GM18519 (cell line): ENCODE measurements around the gene INPP5A.

Experiments used
- ATAC-seq: cut with Tn5 transposase; IDR thresholded peaks from one replicate; pipeline ENCODE4 v1.9.1; 2021; ENCODE audit warnings: mild to moderate bottlenecking, moderate library complexity; ENCODE audit not compliant: unreplicated experiment, low FRiP score

Gene INPP5A

DNA sequence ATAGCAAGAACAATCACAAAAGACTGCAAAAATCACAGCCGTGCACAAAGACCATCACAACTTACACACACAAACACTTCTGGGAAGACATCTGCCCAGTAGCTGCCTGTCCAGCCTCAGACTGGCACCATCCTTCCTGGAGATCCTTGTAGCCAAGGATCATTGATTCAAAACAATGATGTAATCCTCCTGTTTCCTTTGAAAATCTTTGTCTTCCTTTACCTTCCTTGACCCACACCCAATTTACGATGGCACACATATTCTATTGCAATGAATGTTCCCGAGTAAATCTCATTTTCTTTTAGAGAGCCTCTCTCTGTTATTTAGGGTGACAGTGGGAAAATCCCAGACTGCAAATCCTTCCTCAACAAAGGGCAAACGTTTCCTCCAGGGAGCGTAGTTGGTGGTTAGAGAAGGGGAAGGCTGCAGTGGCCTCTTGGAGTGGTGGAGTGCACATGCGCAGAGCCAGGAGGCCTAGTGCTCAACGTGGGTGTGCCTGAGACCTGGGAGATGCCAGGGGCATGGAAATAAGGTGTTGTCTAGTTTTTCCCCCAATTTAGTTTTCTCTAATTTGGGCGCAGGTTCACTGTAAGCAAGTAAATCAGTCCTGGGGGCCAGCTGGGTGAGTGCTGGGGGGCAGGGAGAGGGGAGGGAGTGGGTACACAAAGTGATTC is 3.1 kb upstream of the INPP5A start:
- ATAC-seq, result no peak

DNA sequence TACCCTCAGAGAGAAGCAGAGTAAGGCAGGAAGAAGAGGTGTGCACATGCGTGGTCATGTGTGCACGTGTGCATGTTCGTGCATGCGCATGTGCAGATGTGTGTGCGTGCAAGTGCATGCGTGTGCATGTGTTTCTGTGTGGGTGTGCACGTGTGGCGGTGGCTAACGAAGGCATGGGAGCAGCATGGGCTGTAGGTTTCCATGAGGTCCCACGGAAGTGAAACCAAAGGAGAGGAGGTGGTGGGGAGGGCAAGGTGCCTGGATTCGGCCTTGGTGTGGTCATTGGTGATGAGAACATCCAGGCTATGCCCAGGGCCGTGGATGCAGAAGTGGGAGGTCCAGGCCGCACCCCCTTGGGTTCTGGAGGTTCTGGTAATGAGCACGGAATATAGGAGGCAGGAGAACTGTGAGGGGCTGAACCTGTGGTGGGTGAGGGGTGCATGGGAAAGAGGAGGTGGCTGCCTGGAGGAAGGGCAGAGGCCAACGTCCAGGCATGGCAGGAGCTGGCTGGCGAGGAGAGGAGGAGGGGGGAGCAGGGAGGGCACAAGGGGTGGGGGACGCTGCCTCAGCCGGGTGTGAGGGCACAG is 2.4 kb upstream of the INPP5A start:
- ATAC-seq, result no peak

DNA sequence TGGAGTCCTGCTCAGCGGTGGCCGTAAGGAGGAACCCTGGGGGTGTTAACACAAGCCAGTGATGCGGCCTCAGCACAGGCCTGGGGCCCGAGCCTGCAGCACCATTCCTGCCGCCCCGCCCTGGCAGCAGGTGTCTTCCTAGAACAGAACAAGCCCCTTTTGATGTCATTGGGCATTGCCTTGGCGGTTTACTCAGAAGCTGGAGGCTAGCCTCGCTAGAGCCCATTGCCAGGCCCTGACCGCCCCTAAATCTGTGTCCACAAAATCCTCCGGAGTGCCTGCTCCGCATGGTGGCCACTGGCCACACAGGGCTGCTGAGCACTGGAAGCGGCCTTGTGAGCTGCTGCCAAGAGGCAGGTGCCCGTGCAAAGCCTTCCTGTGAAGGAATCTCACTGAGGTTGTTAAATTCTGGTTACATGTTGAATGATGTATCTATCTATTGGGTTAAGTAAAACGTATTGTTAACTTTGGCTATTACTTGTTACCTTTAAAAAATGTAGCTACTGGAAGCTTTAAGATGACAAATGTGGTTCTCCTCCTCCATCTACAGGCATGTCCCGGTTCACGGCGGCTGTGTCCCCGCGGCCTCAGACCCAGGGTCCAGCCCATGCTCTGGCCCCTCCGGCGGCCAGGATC is 1.2 kb upstream of the INPP5A start:
- ATAC-seq, result no peak

DNA sequence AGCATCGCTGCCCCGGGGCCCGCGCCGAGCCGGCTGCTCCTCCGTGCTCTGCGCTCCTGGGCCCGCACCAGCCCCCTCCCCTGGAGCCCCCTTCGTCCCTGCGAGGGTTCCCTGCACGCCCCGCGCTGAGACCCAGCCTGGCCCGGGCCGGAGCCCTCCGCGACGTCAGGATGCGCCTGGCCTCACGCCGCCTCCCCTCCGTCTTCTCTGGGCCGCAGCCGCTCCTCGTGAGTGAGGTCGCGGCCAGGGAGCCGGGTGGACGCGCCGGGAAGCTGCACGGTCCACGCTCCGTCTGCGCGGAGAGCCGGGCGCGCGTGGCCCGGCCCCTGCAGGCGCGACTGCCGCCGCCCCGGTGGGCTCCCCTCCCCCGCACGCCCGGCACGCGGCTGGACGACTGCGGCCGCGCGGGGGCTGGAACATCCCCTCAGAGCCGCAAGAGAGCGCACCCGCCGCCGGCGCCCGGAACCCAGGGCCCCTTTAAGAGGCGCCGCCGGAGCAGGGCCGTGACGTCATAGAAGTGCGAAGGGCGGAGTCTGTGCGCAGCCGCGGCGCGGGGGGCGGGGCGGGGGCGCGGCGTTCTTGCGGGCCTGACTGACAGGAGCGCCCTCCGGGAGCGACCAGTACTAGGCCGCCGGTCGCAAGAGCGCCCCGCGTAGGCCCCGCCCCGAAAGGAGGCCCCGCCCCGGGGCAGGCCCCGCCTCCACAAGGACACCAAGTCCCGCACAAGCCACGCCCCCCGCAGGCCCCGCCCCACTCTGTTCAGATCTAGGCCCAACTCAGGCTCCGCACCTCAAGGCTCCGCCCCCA is 507 bp upstream of the INPP5A start:
- ATAC-seq, result peak; percentile 66

DNA sequence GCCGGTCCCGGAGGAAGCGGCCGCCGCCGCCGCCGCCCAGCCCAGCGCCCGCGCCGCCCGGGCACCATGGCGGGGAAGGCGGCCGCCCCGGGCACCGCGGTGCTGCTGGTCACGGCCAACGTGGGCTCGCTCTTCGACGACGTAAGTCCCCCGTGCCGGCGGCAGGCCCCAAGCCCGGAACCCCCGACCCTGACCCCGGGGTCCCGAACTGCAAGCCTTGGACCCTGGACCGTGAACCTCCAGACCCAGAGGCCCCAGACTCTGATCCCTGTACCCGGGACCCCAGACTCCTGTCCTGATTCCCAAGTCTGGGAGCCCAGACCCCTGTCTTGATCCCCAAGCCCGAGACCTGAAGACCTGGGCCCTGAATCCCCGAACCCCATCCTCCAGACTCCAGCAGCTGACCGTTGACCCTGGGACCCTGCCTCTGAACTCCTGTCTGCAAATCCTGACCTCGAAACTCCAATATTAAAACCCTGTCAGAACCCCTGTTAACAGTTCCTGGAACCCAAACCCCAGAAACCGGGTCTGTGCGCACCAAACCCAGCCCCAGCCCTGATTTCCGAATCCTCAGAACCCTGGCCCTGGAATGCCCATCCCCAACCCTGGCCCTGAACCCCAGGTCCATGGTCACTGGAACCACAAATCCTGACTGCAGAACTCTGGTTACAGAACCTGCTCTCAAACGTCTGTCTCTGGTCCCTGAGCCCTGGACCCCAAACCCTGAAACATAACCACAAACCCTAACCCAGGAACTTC is 623 bp downstream of the INPP5A start:
- no peak for ATAC-seq

DNA sequence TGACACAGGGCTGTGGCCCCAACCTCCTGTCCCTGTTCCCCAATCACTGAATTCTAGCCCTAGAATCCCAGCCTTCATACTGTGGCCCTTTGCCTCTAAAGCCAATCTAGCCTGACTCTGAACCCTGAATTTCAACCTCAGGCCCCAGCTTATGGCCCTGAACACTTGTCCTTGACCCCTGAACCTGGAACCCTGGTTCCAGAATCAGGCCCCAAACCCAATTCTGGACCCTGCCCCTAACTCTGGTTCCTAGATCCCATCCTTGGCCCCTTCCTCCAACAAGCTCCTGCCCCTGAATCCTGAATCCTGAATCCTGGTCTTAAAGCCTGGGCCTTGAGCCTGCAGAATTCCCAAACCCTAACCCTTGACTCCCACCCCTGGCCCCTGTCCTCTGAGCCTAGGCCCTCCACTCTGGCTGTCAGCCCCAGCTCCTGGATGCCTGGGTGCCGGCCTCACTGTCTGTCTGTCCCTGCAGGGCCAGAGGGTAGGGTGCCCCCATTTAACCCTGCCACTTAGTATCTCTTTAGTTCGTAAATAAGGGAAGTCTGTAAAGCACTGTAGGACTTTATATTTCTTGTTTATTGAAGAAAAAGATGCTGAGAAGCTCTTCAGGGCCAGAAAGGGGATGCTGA is 1.3 kb downstream of the INPP5A start:
- no peak for ATAC-seq

DNA sequence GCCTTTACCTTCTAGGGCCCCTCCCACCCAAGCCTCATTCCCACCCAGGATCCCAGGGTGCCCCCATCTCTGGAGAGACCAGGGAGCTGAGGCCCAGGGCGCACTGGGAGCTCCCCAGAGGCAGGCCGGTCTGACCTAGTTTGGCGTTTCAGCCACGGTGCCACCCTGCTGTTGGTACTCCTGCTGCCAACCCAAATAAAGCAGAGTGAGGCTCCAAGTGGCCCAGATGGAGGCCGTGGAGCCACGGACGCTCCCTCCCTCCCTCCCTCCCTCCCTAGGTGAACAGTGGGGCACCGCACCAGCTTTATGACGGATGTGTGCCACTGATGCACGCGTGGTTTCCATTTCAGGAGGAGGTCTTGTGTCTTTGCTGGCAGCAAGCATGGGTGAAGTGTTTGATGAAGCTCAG is 1.8 kb downstream of the INPP5A start:
- ATAC-seq, result no peak

DNA sequence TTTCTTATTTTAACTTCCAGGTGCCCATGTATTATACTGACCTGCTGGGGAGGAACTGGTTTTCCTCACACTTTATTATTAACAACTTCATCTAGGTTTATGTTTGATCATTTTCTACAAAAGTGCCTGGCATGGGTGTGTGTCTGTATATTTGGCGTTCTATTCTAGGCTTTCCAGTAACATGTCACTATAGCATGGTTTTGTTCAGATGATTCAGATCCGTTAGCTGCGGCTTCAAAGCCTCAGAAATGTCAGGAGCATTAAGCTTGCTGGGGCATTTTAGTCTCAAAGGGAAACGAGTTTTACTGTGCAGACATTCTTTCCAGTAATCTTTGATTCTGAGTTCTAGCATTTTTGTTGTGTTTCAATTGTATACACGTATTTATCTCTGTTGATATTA is 2.3 kb downstream of the INPP5A start:
- ATAC-seq, result no peak

DNA sequence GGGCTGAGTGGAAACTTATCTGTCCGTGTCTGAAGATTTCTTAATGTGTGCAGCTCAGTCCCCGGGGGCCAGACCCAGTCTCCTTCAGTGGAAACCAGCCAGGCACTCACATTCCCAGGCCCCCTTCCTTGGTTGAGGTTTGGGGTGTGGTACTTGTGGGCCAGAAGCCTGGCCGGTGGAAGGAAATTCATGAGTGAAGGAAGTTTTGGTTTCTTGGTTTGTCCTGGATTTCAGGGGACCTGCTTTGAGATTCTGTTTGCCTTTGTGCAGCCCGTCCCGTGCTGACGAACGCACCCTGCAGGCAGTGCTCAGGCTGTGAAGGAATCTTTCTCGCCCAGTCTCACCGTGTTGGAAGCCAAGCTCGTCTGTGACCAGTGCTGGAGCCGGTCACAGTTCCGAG is 2.9 kb downstream of the INPP5A start:
- no peak for ATAC-seq

DNA sequence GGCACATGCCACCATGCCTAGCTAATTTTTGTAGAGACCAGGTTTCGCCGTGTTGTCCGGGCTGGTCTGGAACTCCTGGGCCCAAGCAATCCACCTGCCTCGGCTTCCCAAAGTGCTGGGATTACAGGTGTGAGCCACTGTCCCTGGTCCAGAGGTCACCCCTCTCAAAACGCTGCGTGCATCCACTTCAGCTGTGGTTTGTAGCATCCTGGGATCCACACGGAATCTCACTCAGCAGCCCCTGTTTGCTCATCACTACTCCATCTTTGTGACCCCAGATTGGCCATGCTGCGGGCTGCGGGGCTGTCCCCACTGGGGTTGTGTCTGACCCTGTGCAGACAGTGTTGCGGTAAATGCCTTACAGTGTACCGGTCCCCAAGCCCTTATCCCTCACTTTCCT is 3.5 kb downstream of the INPP5A start:
- no peak for ATAC-seq

DNA sequence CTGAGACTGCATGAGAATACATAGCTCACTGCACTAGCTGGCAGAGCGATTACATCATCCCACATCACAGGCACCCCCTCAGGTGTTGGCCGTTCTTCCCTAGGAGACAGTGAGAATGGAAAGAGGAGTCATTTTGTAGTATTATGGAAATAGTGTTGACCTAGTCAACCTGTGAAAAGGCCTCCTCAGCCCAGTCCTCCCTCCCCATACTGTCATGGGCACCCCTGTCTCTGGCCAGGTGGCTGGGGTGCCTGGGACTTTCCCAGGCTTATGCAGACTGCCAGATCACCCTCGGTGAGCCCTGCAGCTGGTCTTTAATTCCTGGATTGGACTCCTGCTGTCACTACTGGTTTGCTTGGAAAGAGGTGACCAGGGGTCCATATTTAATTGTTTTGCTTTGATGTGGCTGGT is 4.0 kb downstream of the INPP5A start:
- ATAC-seq, result no peak

DNA sequence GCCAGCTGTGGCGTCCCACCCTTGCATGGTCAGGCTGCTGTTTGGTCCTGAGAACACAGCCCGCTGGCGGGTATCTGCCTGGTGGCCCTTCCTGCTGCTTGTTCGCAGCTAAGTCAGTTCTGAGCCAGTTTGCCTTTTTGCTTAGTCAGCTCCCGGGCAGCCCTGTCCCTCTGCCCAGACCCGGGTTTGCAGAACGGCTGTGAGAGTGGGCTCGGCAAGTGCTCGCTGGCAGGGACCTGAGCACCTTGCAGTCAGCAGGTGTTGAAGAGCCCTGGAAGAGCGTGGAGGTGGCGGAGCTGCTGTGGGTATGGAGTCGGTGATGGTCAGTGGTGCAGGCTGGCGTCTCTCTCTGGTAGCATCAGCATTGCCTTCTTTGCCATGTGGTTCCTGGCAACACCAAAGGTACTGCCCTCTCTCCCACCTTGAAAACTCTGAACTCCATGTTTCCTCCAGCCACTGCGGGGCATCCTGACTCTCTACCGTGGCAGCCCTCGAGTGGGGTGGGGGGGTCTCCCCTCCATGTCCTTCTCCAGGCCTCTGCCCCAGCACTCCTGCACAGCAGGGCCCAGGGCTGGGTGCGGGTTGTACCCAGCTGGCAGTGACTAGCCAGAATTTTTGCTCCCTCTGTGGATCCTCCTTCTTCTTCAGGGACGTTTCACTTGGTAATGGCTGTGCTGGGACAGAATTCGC is 4.6 kb downstream of the INPP5A start:
- ATAC-seq, result no peak

DNA sequence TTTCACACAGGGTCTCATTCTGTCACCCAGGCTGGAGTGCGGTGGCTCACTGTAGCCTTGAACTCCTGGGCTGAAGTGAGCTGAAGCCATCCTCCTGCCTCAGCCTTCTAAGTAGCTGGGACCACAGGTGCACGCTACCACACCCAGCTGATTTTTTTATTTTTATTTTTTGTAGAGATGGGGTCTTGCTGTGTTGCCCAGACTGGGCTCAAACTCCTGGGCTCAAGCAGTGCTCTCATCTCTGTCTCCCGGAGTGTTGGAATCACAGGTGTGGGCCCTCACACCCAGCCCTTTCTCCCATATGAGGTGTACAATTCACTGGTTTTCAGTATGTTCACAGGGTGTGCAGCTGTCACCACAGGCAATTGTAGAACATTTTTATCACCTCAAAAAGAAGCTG is 5.2 kb downstream of the INPP5A start:
- no peak for ATAC-seq

DNA sequence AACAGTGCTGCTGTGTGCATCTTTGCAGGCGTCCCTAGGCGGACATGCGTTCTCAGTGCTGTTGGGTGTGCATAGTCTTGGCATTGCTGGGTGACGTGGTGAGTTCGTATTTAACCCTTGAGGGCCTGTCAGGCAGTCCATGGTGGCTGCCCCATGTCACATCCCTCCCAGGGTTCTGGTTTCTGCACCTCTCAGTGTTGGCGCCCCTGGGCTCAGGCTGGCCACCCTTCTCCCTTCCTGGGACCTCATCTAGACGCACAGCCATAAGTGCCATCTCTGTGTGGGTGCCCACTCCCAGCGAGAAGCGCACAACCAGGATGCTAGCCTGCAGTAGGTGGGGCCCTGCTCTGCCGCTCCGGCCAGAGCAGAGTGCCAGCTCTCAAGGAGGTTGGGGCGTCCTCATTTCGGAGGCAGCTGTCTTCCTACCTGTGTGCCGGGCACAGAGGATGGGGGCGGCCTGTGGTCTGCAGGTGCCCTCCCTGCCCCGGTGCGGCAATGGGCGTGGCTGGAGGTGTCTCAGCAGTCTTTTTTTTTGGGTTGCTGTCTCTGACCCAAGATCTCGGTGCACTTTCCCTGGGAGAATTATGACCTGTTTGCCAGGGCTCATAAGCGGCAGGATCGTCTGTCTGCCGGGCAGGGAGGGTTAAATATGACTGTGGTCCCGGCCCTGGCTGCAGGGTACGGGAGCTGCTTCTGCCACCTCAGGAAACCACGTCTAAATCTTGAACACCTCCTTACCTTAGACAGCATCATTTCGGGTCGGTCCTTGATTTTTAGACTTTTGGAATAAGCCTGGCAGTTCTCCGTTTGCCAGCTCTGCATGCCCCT is 6.5 kb downstream of the INPP5A start:
- ATAC-seq, result no peak

DNA sequence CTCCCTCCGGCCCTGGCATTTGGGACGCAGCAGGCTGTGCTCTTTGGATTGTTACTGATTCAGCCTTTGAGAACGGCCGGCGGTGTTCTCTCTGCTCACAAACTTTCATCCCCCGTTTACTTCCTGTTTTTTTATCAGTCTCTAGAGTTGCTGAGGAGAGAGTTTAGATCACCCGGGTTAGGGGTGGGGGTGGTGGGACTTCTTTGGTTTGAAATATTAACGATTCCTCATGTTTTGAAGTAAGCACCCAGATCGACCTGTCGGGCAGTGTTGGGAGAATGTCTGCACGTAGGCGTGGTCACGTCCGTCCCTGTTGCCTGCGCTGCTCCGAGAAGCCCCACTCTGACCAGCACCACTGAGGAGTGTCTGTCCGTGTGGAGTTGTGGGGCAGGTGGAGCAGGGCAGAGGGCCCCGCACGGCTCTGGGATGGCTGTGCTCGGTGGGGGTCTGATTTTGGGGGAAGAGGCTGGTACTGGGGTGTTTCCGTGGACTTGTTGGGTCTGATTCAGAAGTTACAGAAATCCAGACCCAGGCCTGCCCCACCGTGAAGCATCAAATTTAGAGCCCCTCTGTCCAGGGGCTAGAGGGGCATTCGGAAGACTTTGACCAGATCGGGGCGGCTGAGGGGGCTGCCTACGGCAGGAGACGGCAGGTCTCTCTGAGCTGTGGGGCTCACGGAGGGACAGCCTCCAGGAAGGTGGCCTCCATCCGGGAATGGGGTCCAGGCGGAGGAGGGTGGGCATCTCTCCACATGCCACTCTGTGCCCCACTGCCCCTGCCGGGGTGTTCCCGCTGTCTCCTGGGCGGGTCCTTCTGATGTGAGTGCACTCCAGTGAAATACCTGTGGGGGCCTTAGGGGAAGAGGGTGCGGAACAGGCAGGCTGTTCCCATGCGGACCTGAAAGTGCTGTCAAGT is 7.4 kb downstream of the INPP5A start:
- no peak for ATAC-seq

DNA sequence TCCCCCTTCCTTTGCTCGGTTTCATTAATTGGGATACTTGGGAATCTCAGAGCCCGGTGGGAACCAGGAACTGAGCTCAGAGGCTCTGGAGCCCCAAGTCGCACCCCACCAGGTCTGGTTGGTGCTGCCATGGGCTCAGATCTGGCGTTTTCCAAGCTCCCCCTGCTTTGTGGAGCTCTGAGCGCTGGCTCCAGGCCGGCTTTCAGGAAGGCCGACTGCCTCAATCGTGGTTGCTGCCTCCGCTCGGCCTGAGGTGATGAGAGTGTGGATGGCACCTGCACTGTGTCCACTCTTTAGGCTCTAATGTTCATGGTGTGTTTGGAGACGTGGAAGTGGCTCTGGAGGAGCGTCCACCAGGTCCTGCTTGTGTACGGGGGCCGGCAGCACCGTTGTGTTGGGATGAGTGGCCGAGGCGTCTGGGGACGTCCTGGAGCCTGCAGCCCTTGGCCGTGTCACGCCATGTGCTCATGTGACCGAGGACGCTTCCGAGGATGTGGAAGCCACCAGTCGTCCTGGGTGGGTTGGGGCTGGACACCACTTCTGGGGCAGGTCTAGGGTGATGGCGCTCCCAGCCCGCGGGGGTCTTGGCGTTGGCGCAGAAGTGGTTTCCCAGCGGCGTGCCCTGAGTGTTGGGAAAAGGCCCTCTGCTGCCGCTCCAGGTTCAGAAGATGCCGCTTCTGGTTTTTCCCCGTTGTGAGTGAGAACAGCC is 8.2 kb downstream of the INPP5A start:
- ATAC-seq, result no peak
